IMR-90 (cell line): ENCODE measurements around the gene CDADC1. TPM values are rescaled to one million over a fixed set of nuclear protein-coding genes. Genes with fewer than 3 reads are reported as not detected.

Source experiments
- ATAC-seq: fragments of 200-7000 bp; cut with Tn5 transposase; 2 replicates; pipeline ENCODE4 v1.9.1; 2020; ENCODE audit warnings: low read depth, mild to moderate bottlenecking, moderate library complexity
- BruUV-seq: library from RNA; stranded (reverse); fragments of 400-500 nt; replicated peaks from 2 replicates; lab custom pipeline; 2021; lab: Mats Ljungman, UMichigan
- CTCF ChIA-PET: fragments of 300-600 bp; formaldehyde crosslinking; extraction: SDS; loops from one replicate; lab custom pipeline; 2021; ENCODE audit warnings: antibody characterized with exemption; lab: Yijun Ruan, JAX
- POLR2A ChIA-PET: fragments of 300-600 bp; sonication (Branson Sonifier 250); formaldehyde crosslinking; loops from one replicate; lab custom pipeline; 2022; ENCODE audit warnings: antibody characterized with exemption; ENCODE audit not compliant: unreplicated experiment; lab: Charles Lee
- DNase-seq: peaks from one replicate; pipeline ENCODE4 v3.0.0; 2013
- H2AFZ ChIP-seq: replicated peaks from 2 replicates; pipeline ENCODE3; 2013; ENCODE audit warnings: low read length, mild to moderate bottlenecking; ENCODE audit not compliant: poor library complexity
- H2AK5ac ChIP-seq: 2 replicates; pipeline ENCODE4 v1.6.1; 2013; ENCODE audit warnings: low read depth, low read length, inconsistent platforms
- H2AK9ac ChIP-seq: replicated peaks from 2 replicates; pipeline ENCODE3; 2013; ENCODE audit warnings: mild to moderate bottlenecking, low read depth, low read length, moderate library complexity; ENCODE audit not compliant: poor library complexity
- H2BK120ac ChIP-seq: 2 replicates; pipeline ENCODE4 v1.6.1; 2013; ENCODE audit warnings: low read depth, low read length, inconsistent platforms
- H2BK15ac ChIP-seq: 3 replicates; pipeline ENCODE4 v1.6.1; 2013; ENCODE audit warnings: low read depth, low read length, inconsistent platforms
- H2BK20ac ChIP-seq: 2 replicates; pipeline ENCODE4 v1.6.1; 2013; ENCODE audit warnings: low read depth, mild to moderate bottlenecking, inconsistent platforms, low read length, moderate library complexity
- H2BK5ac ChIP-seq: 2 replicates; pipeline ENCODE4 v1.6.1; 2013; ENCODE audit warnings: mild to moderate bottlenecking, low read depth, low read length, inconsistent platforms; ENCODE audit not compliant: poor library complexity, severe bottlenecking
- H3K14ac ChIP-seq: replicated peaks from 2 replicates; pipeline ENCODE4 v1.6.1; 2013; ENCODE audit warnings: low read depth, low read length, inconsistent platforms
- H3K18ac ChIP-seq: 2 replicates; pipeline ENCODE4 v1.6.1; 2013; ENCODE audit warnings: low read depth, low read length, control low read depth
- H3K23ac ChIP-seq: 2 replicates; pipeline ENCODE4 v1.6.1; 2013; ENCODE audit warnings: low read depth, low read length, inconsistent platforms
- H3K27ac ChIP-seq: 2 replicates; pipeline ENCODE4 v1.5.1; 2013; ENCODE audit warnings: mild to moderate bottlenecking, control low read depth, low read length; ENCODE audit not compliant: insufficient read depth
- H3K27me3 ChIP-seq: 2 replicates; pipeline ENCODE4 v1.6.1; 2013; ENCODE audit warnings: low read length; ENCODE audit not compliant: control insufficient read depth, insufficient read depth
- H3K36me3 ChIP-seq: 2 replicates; pipeline ENCODE4 v1.6.1; 2013; ENCODE audit warnings: low read length, mixed read lengths; ENCODE audit not compliant: control insufficient read depth, insufficient read depth
- H3K4ac ChIP-seq: 2 replicates; pipeline ENCODE4 v1.6.1; 2013; ENCODE audit warnings: low read depth, low read length, inconsistent platforms
- H3K4me1 ChIP-seq: 2 replicates; pipeline ENCODE4 v1.6.1; 2013; ENCODE audit warnings: low read length, mixed read lengths; ENCODE audit not compliant: control insufficient read depth, insufficient read depth
- H3K4me2 ChIP-seq: 2 replicates; pipeline ENCODE4 v1.6.1; 2013; ENCODE audit warnings: low read depth, mild to moderate bottlenecking, control low read depth, low read length, moderate library complexity
- H3K4me3 ChIP-seq: 2 replicates; pipeline ENCODE4 v1.5.1; 2013; ENCODE audit warnings: low read depth, mild to moderate bottlenecking, control low read depth, low read length, moderate library complexity; ENCODE audit not compliant: insufficient read depth
- H3K56ac ChIP-seq: 2 replicates; pipeline ENCODE4 v1.6.1; 2013; ENCODE audit warnings: low read length, inconsistent platforms; ENCODE audit not compliant: insufficient read depth; ENCODE audit errors: extremely low read depth
- H3K79me1 ChIP-seq, 2 experiments: 2 replicates each; pipeline ENCODE4 v1.6.1; 2013; ENCODE audit warnings: low read length in 2 of 2, inconsistent platforms in 1 of 2, low read depth in 1 of 2
- H3K9ac ChIP-seq: 2 replicates; pipeline ENCODE4 v1.6.1; 2013; ENCODE audit warnings: low read depth, low read length, control low read depth
- H3K9me1 ChIP-seq: 2 replicates; pipeline ENCODE4 v1.6.1; 2013; ENCODE audit warnings: low read length, inconsistent platforms; ENCODE audit not compliant: insufficient read depth
- H3K9me3 ChIP-seq: 2 replicates; pipeline ENCODE4 v1.6.1; 2013; ENCODE audit warnings: low read length; ENCODE audit not compliant: control insufficient read depth, insufficient read depth
- H4K20me1 ChIP-seq: 2 replicates; pipeline ENCODE4 v1.6.1; 2013; ENCODE audit warnings: low read length, inconsistent platforms; ENCODE audit not compliant: insufficient read depth
- H4K5ac ChIP-seq: 2 replicates; pipeline ENCODE4 v1.6.1; 2013; ENCODE audit warnings: mild to moderate bottlenecking, low read depth, low read length, control low read depth
- H4K8ac ChIP-seq, 2 experiments: 2 replicates each; pipeline ENCODE4 v1.6.1; 2013; ENCODE audit warnings: low read depth in 2 of 2, low read length in 2 of 2, control low read depth in 1 of 2, inconsistent platforms in 1 of 2
- H4K91ac ChIP-seq: 2 replicates; pipeline ENCODE4 v1.6.1; 2013; ENCODE audit warnings: low read depth, low read length, inconsistent platforms; ENCODE audit not compliant: insufficient read depth
- BHLHE40 ChIP-seq: fragments of 150-350 bp; IDR thresholded peaks from 2 replicates; pipeline ENCODE4 v1.6.1; 2016; ENCODE audit warnings: mild to moderate bottlenecking, low read depth, low read length
- CEBPB ChIP-seq: IDR thresholded peaks from 2 replicates; pipeline ENCODE4 v1.6.1; 2012; ENCODE audit warnings: low read depth, low read length, improper control_type of control experiment
- CHD1 ChIP-seq: IDR thresholded peaks from 2 replicates; pipeline ENCODE4 v1.6.1; 2012; ENCODE audit warnings: low read depth, low read length, improper control_type of control experiment
- FOS ChIP-seq: fragments of 150-350 bp; IDR thresholded peaks from 2 replicates; pipeline ENCODE4 v1.6.1; 2016; ENCODE audit warnings: low read depth, low read length
- MAFK ChIP-seq: IDR thresholded peaks from 2 replicates; pipeline ENCODE4 v1.6.1; 2012; ENCODE audit warnings: low read depth, low read length, improper control_type of control experiment
- MAZ ChIP-seq: IDR thresholded peaks from 2 replicates; pipeline ENCODE4 v1.6.1; 2012; ENCODE audit warnings: low read depth, mild to moderate bottlenecking, low read length, improper control_type of control experiment, moderate library complexity, borderline replicate concordance
- MXI1 ChIP-seq: IDR thresholded peaks from 2 replicates; pipeline ENCODE4 v1.6.1; 2012; ENCODE audit warnings: low read depth, mild to moderate bottlenecking, low read length, moderate library complexity, borderline replicate concordance
- NFE2L2 ChIP-seq: fragments of 150-350 bp; IDR thresholded peaks from 2 replicates; pipeline ENCODE4 v1.6.1; 2016; ENCODE audit warnings: low read depth, mild to moderate bottlenecking, low read length
- POLR2A ChIP-seq: IDR thresholded peaks from 2 replicates; pipeline ENCODE4 v1.6.1; 2012; ENCODE audit warnings: mild to moderate bottlenecking, low read depth, low read length
- RAD21 ChIP-seq: IDR thresholded peaks from 2 replicates; pipeline ENCODE4 v1.6.1; 2012; ENCODE audit warnings: low read length, improper control_type of control experiment
- RCOR1 ChIP-seq: IDR thresholded peaks from 2 replicates; pipeline ENCODE4 v1.6.1; 2012; ENCODE audit warnings: mild to moderate bottlenecking, low read length, improper control_type of control experiment; ENCODE audit not compliant: insufficient replicate concordance
- RFX5 ChIP-seq: IDR thresholded peaks from 2 replicates; pipeline ENCODE4 v1.8.0; 2012; ENCODE audit warnings: low read depth, mild to moderate bottlenecking, low read length, moderate library complexity
- SMC3 ChIP-seq: fragments of 150-350 bp; IDR thresholded peaks from 2 replicates; pipeline ENCODE4 v1.6.1; 2016; ENCODE audit warnings: low read depth, mild to moderate bottlenecking, antibody characterized with exemption, low read length, moderate library complexity
- WGBS, 2 experiments: methylation state at CpG; one replicate each; pipeline versions ENCODE4 v1.1.5 to v1.1.7; 2013; ENCODE audit warnings: missing lambda C conversion rate in 2 of 2; ENCODE audit not compliant: insufficient read length in 1 of 2; ENCODE audit errors: extremely low coverage in 2 of 2; 5-methylcytosine and 5-hydroxymethylcytosine counted together
- dilution Hi-C: fragments of 300-500 bp; cut with HindIII; formaldehyde crosslinking; loops from one replicate; pipeline ENCODE4 v1.14.3; 2018; ENCODE audit warnings: low sequenced_read_pairs; ENCODE audit not compliant: unreplicated experiment
- in situ Hi-C: fragments of 300-500 bp; cut with MboI; formaldehyde crosslinking; loops from 3 replicates; pipeline ENCODE4 v1.14.3; 2019; ENCODE audit warnings: low sequenced_read_pairs, inconsistent platforms, mixed read lengths
- intact Hi-C: fragments of 100-400 bp; cut with micrococcal nuclease; formaldehyde crosslinking; loops from 2 replicates; pipeline ENCODE4 v1.10.0; 2022
- polyA plus RNA-seq, 3 experiments: library from polyadenylated mRNA; depleted of rRNA; stranded (reverse); fragments of >200 nt; gene quantifications; 2 replicates each; pipeline ENCODE4 v1.2.3, GENCODE V29; 2012; ENCODE audit warnings: low replicate concordance in 1 of 3
- total RNA-seq: library from RNA; depleted of rRNA; stranded (reverse); fragments of >200 nt; gene quantifications from 2 replicates; pipeline ENCODE4 v1.2.3, GENCODE V29; 2012
- TF ChIP-seq, protein P1 (sequence below): fragments of 150-350 bp; IDR thresholded peaks from 2 replicates; pipeline ENCODE4 v1.6.1; 2016; ENCODE audit warnings: low read depth, mild to moderate bottlenecking, low read length, moderate library complexity, borderline replicate concordance
- TF ChIP-seq, protein P2 (sequence below): conservative IDR thresholded peaks from 2 replicates; pipeline ENCODE4 v1.5.1; 2012; ENCODE audit warnings: mild to moderate bottlenecking, low read depth, low read length, improper control_type of control experiment
- TF ChIP-seq, protein P3 (sequence below): fragments of 150-350 bp; IDR thresholded peaks from 2 replicates; pipeline ENCODE4 v1.6.1; 2017; ENCODE audit warnings: mild to moderate bottlenecking, antibody characterized with exemption, low read length, low read depth

Gene CDADC1
- total and polyA plus RNA-seq, 2 of the 4 experiments (the other 2 are of a cell fraction) = 0.54 to 2.6 TPM

DNA sequence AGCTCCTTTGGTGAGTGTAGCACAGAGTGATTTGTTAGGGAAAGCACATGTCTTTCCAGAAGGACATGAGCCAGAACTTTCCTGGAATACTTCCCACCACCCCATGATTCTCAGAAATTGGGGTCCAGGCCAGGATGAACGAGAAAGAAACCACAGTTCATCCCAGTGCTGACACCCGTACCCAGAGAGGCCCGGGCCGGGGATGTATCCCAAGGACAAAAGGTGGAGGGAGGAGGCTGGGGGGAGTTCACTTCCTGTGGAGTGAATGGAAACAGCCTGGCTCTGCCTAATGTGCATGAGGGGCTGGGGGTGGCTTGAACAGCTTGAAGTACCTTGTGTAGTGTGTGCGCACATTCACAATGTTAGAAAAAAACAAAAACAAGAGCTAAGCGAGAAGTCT, 47.5 kb downstream of the CDADC1 start:
- no peak for DNase-seq
- H4K8ac ChIP-seq = no peak overlapping the region
- H4K20me1 ChIP-seq = no peaks in the 10 kb centered on the region
- H4K91ac ChIP-seq = no peak overlapping the region
- no peaks in the 10 kb centered on the region for H3K27me3 ChIP-seq
- BruUV-seq = no TSS peak
- no peak overlapping the region for H3K56ac ChIP-seq
- H3K14ac ChIP-seq = no peak overlapping the region
- H3K9me1 ChIP-seq = peaks cover 5% of the 10 kb centered on the region; the same call in 1 of the 2 replicates
- POLR2A ChIA-PET = no interaction called here
- H3K4ac ChIP-seq = no peak overlapping the region
- no peak for ATAC-seq
- no peak overlapping the region for H3K23ac ChIP-seq
- H2BK15ac ChIP-seq = no peak overlapping the region
- H2AFZ ChIP-seq = no peak overlapping the region
- H3K18ac ChIP-seq = no peak overlapping the region
- H3K4me2 ChIP-seq = no peak overlapping the region
- H3K36me3 ChIP-seq = no peaks in the 10 kb centered on the region
- no peak overlapping the region for H2BK5ac ChIP-seq
- H2BK120ac ChIP-seq = no peak overlapping the region
- no peaks in the 10 kb centered on the region for H3K9me3 ChIP-seq
- H2AK5ac ChIP-seq = no peak overlapping the region
- no peak overlapping the region for H2BK20ac ChIP-seq
- WGBS, 2 experiments = 100% methylated on average over 1 of the region's 6 CpGs; no CpG with 5 or more reads in 1 of the 2 experiments
- H2AK9ac ChIP-seq = no peak overlapping the region
- dilution Hi-C loops = no loop called here
- no peak overlapping the region for H3K27ac ChIP-seq
- H3K4me3 ChIP-seq = no peak overlapping the region
- no peak overlapping the region for H4K5ac ChIP-seq
- H3K4me1 ChIP-seq = peaks cover 2% of the 10 kb centered on the region; the same call in 1 of the 2 replicates
- TF ChIP-seq MAZ (no peak), RCOR1 (no peak), CHD1 (no peak), RAD21 (no peak), BHLHE40 (no peak), FOS (no peak), CEBPB (no peak), RFX5 (no peak), MAFK (no peak), POLR2A (no peak), SMC3 (no peak), NFE2L2 (no peak), MXI1 (no peak)
- TF ChIP-seq, protein P1, sequence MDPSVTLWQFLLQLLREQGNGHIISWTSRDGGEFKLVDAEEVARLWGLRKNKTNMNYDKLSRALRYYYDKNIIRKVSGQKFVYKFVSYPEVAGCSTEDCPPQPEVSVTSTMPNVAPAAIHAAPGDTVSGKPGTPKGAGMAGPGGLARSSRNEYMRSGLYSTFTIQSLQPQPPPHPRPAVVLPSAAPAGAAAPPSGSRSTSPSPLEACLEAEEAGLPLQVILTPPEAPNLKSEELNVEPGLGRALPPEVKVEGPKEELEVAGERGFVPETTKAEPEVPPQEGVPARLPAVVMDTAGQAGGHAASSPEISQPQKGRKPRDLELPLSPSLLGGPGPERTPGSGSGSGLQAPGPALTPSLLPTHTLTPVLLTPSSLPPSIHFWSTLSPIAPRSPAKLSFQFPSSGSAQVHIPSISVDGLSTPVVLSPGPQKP = no peak
- TF ChIP-seq, protein P2, sequence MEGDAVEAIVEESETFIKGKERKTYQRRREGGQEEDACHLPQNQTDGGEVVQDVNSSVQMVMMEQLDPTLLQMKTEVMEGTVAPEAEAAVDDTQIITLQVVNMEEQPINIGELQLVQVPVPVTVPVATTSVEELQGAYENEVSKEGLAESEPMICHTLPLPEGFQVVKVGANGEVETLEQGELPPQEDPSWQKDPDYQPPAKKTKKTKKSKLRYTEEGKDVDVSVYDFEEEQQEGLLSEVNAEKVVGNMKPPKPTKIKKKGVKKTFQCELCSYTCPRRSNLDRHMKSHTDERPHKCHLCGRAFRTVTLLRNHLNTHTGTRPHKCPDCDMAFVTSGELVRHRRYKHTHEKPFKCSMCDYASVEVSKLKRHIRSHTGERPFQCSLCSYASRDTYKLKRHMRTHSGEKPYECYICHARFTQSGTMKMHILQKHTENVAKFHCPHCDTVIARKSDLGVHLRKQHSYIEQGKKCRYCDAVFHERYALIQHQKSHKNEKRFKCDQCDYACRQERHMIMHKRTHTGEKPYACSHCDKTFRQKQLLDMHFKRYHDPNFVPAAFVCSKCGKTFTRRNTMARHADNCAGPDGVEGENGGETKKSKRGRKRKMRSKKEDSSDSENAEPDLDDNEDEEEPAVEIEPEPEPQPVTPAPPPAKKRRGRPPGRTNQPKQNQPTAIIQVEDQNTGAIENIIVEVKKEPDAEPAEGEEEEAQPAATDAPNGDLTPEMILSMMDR = no peak
- TF ChIP-seq, protein P3, sequence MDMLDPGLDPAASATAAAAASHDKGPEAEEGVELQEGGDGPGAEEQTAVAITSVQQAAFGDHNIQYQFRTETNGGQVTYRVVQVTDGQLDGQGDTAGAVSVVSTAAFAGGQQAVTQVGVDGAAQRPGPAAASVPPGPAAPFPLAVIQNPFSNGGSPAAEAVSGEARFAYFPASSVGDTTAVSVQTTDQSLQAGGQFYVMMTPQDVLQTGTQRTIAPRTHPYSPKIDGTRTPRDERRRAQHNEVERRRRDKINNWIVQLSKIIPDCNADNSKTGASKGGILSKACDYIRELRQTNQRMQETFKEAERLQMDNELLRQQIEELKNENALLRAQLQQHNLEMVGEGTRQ = no peak
- in situ Hi-C loops = loop anchor here (5.0 kb wide), 1 partner anchor 312 kb away; no protein-coding TSS in a partner anchor
- no peaks in the 10 kb centered on the region; a peak in 1 of 4 replicates for H3K79me1 ChIP-seq
- intact Hi-C loops = no loop called here
- H3K9ac ChIP-seq = no peak overlapping the region
- CTCF ChIA-PET = no interaction called here
